Measurements from ENCODE around the gene ACSM2B.

- no peak for TF ChIP-seq ZFP3 (CRISPR knock-in tag; IDR thresholded peaks at IDR 0.05)
- TF ChIP-seq PPARA (CRISPR knock-in tag; IDR thresholded peaks at IDR 0.05; ENCODE audit: borderline replicate concordance): no peak
- TF ChIP-seq ZNF565 (CRISPR knock-in tag; conservative IDR thresholded peaks at IDR 0.05; ENCODE audit: low read depth): no peak
- TF ChIP-seq ISL1 (CRISPR knock-in tag; IDR thresholded peaks at IDR 0.05): no peak
- no peak for TF ChIP-seq ARNTL (CRISPR knock-in tag; IDR thresholded peaks at IDR 0.05; ENCODE audit: borderline replicate concordance, low read depth)
- no peak for TF ChIP-seq BACH2 (CRISPR knock-in tag; IDR thresholded peaks at IDR 0.05; ENCODE audit: borderline replicate concordance)
Observed at GRCh38 chr16:20617271-20617670, 41.1 kb upstream of the ACSM2B start.

Data from SK-N-SH treated with all-trans-retinoic acid at 6 μM for 48 hours (cell line).